Naive thymus-derived CD8-positive, alpha-beta T cell (primary cell): ENCODE data around the gene MICU1. TPM values are rescaled to one million over a fixed set of nuclear protein-coding genes. Genes with fewer than 3 reads are reported as not detected.
"Not testable (repeated sequence)": the region's sequence is repeated elsewhere in the genome, so short reads cannot be mapped to it uniquely, and the experiment has no call there.

Experiments used
- ATAC-seq, 2 donors: fragments of 150-1000 bp; cut with Tn5 transposase in 1 of 2; sonication (Bioruptor Pico), chemical (Tn5 transposase) in 1 of 2; 1 replicate in 1 of 2; 2 replicates in 1 of 2; pipeline ENCODE4 v1.10.0; 2021; ENCODE audit warnings: mild to moderate bottlenecking in 2 of 2, moderate library complexity in 2 of 2
- POLR2A ChIA-PET: fragments of 350-600 bp; sonication (Branson Sonifier 250); formaldehyde crosslinking; loops from one replicate; lab custom pipeline; 2021; ENCODE audit warnings: antibody characterized with exemption; lab: Charles Lee
- DNase-seq, 10 donors: peaks; one replicate each; pipeline versions ENCODE4 v3.0.0 to v3.0.0-alpha.2; 2020 to 2022
- H3K27ac Mint-ChIP-seq, 10 donors: one replicate each; pipeline ENCODE4 v1.8.0; 2020 to 2022; ENCODE audit warnings: mild to moderate bottlenecking in 10 of 10, mixed read lengths in 10 of 10, moderate library complexity in 4 of 10, inconsistent platforms in 1 of 10
- H3K27me3 Mint-ChIP-seq, 5 donors: one replicate each; pipeline ENCODE4 v1.8.0; 2021 to 2022; ENCODE audit warnings: mixed read lengths in 5 of 5
- H3K36me3 Mint-ChIP-seq, 3 donors: one replicate each; pipeline ENCODE4 v1.8.0; 2020 to 2022; ENCODE audit warnings: mixed read lengths in 3 of 3, mild to moderate bottlenecking in 2 of 3, inconsistent platforms in 1 of 3
- H3K4me1 Mint-ChIP-seq, 4 donors: one replicate each; pipeline ENCODE4 v1.8.0; 2021 to 2022; ENCODE audit warnings: mixed read lengths in 4 of 4
- H3K4me3 Mint-ChIP-seq, 10 donors: one replicate each; pipeline ENCODE4 v1.8.0; 2020 to 2022; ENCODE audit warnings: mild to moderate bottlenecking in 10 of 10, mixed read lengths in 10 of 10, moderate library complexity in 6 of 10, inconsistent platforms in 1 of 10
- H3K9me3 Mint-ChIP-seq, 9 donors: one replicate each; pipeline ENCODE4 v1.8.0; 2020 to 2022; ENCODE audit warnings: mixed read lengths in 9 of 9, mild to moderate bottlenecking in 3 of 9, inconsistent platforms in 1 of 9, moderate library complexity in 1 of 9
- polyA plus RNA-seq, 3 donors: library from polyadenylated mRNA; unstranded; fragments of 300-500 nt; fragmentation: Illumina TruSeq; gene quantifications; one replicate each; pipeline ENCODE4 v1.2.3, GENCODE V29; 2021
- total RNA-seq, 8 experiments: library from RNA in 2 of 8; stranded (reverse) in 2 of 8; gene quantifications; one replicate each; pipeline ENCODE4 v1.2.3 and lab custom pipeline; 2021 to 2026

The MICU1 gene
- total and polyA plus RNA-seq, 5 experiments from 2014 or later = 20.7 to 26.4 (median 24.1) TPM

- POLR2A ChIA-PET = interaction anchor here (0.8 to 8.3 kb wide), 19 partner anchors 10 to 271 kb away, joined by 3 to 124 read pairs (median 7); partner anchors contain the start of genes ANAPC16, ASCC1, DDIT4 and DNAJB12
- H3K27me3 Mint-ChIP-seq = no peaks in the 10 kb centered on the region
- no peak for DNase-seq
- H3K4me3 Mint-ChIP-seq = peak overlapping the region in 7 of 10 donors; percentile 18 to 89 (median 50)
- H3K9me3 Mint-ChIP-seq = no peaks in the 10 kb centered on the region
- H3K36me3 Mint-ChIP-seq = peaks cover 0 to 3% (median 2%) of the 10 kb centered on the region in 3 donors
- H3K27ac Mint-ChIP-seq = peak overlapping the region; percentile 90 to 99 (median 98)
- no peak for ATAC-seq
- H3K4me1 Mint-ChIP-seq = peaks cover 40 to 97% (median 96%) of the 10 kb centered on the region in 4 donors
These were observed 293.3 kb downstream of the MICU1 start for GRCh38 chr10:72332423-72333111.

- H3K27me3 Mint-ChIP-seq = no peaks in the 10 kb centered on the region
- ATAC-seq (peak; percentile 74 to 77), DNase-seq (peak; percentile 82 to 99 (median 96))
- H3K4me3 Mint-ChIP-seq = peak overlapping the region; percentile 72 to 90 (median 84)
- no peaks in the 10 kb centered on the region for H3K36me3 Mint-ChIP-seq
- POLR2A ChIA-PET = interaction anchor here (0.5 to 8.3 kb wide), 27 partner anchors 11 to 271 kb away, joined by 3 to 124 read pairs (median 6); partner anchors contain the start of genes ANAPC16, ASCC1, DDIT4 and DNAJB12
- no peaks in the 10 kb centered on the region for H3K9me3 Mint-ChIP-seq
- peaks cover 39 to 97% (median 93%) of the 10 kb centered on the region in 4 donors for H3K4me1 Mint-ChIP-seq
- peak overlapping the region; percentile 92 to 99 (median 98) for H3K27ac Mint-ChIP-seq
These were observed 294.1 kb downstream of the MICU1 start for GRCh38 chr10:72331575-72332422.

- Mint-ChIP-seq H3K4me3 (peak overlapping the region; percentile 36 to 87 (median 65)), H3K4me1 (peaks cover 36 to 90% (median 84%) of the 10 kb centered on the region in 4 donors), H3K27me3 (no peaks in the 10 kb centered on the region), H3K36me3 (peaks cover 0 to 4% (median 0%) of the 10 kb centered on the region in 3 donors), H3K9me3 (no peaks in the 10 kb centered on the region), H3K27ac (peak overlapping the region; percentile 77 to 99 (median 98))
- ATAC-seq = no peak
- DNase-seq = no peak
- POLR2A ChIA-PET = interaction anchor here (0.8 to 8.3 kb wide), 9 partner anchors 9 to 217 kb away, joined by 3 to 124 read pairs (median 15); partner anchors contain the start of genes ANAPC16, ASCC1 and DDIT4
These were observed 295.8 kb downstream of the MICU1 start for GRCh38 chr10:72330069-72330426.

GRCh38 chr10:72329290-72330068 is 296.4 kb downstream of the MICU1 start:
- DNase-seq = no peak
- H3K4me3 Mint-ChIP-seq = peak overlapping the region; percentile 36 to 96 (median 79)

GRCh38 chr10:72328829-72329204 is 297.1 kb downstream of the MICU1 start:
- peak in 1 of 10 donors; percentile 26 for DNase-seq
- ATAC-seq = no peak
- H3K27me3 Mint-ChIP-seq = no peaks in the 10 kb centered on the region

More at GRCh38 chr10:72329290-72330068, 296.4 kb downstream of the MICU1 start:
- POLR2A ChIA-PET = interaction anchor here (0.5 to 8.3 kb wide), 9 partner anchors 9 to 241 kb away, joined by 3 to 124 read pairs (median 9); partner anchors contain the start of genes ANAPC16, ASCC1 and DDIT4
- Mint-ChIP-seq H3K36me3 (peaks cover 0 to 4% (median 0%) of the 10 kb centered on the region in 3 donors), H3K27ac (peak overlapping the region; percentile 77 to 99 (median 98)), H3K27me3 (no peaks in the 10 kb centered on the region), H3K9me3 (no peaks in the 10 kb centered on the region), H3K4me1 (peaks cover 36 to 89% (median 84%) of the 10 kb centered on the region in 4 donors)
- ATAC-seq = no peak

GRCh38 chr10:72328045-72328828 is 297.6 kb downstream of the MICU1 start:
- peaks cover 32 to 88% (median 84%) of the 10 kb centered on the region in 4 donors for H3K4me1 Mint-ChIP-seq
- peak overlapping the region; percentile 45 to 99 (median 94) for H3K4me3 Mint-ChIP-seq
- DNase-seq = no peak
- POLR2A ChIA-PET = interaction anchor here (0.8 to 8.3 kb wide), 10 partner anchors 7 to 275 kb away, joined by 3 to 124 read pairs (median 10); partner anchors contain the start of genes ANAPC16, ASCC1 and DDIT4
- H3K36me3 Mint-ChIP-seq = peaks cover 0 to 4% (median 0%) of the 10 kb centered on the region in 3 donors
- H3K9me3 Mint-ChIP-seq = no peaks in the 10 kb centered on the region
- H3K27me3 Mint-ChIP-seq = no peaks in the 10 kb centered on the region
- no peak for ATAC-seq
- H3K27ac Mint-ChIP-seq = peak overlapping the region; percentile 54 to 99 (median 89)

More at GRCh38 chr10:72328829-72329204, 297.1 kb downstream of the MICU1 start:
- peaks cover 0 to 4% (median 0%) of the 10 kb centered on the region in 3 donors for H3K36me3 Mint-ChIP-seq
- H3K4me1 Mint-ChIP-seq = peaks cover 34 to 88% (median 84%) of the 10 kb centered on the region in 4 donors
- POLR2A ChIA-PET = interaction anchor here (1.3 to 8.3 kb wide), 7 partner anchors 8 to 113 kb away, joined by 3 to 124 read pairs (median 15); partner anchors contain the start of genes ANAPC16, ASCC1 and DDIT4
- H3K27ac Mint-ChIP-seq = peak overlapping the region in 8 of 10 donors; percentile 67 to 99 (median 89)
- no peaks in the 10 kb centered on the region for H3K9me3 Mint-ChIP-seq
- peak overlapping the region; percentile 1 to 98 (median 93) for H3K4me3 Mint-ChIP-seq

- not testable (repeated sequence) for H3K36me3 Mint-ChIP-seq, H3K9me3 Mint-ChIP-seq, H3K27me3 Mint-ChIP-seq
- ATAC-seq = peak; percentile 5 to 15
- peak overlapping the region; percentile 83 to 99 (median 98) for H3K27ac Mint-ChIP-seq
- peak overlapping the region; percentile 93 to 99 (median 96) for H3K4me3 Mint-ChIP-seq
- peak in 8 of 10 donors; percentile 51 to 79 (median 74) for DNase-seq
- POLR2A ChIA-PET = interaction anchor here (0.7 to 8.1 kb wide), 14 partner anchors 9 to 273 kb away, joined by 3 to 120 read pairs (median 4); partner anchors contain the start of genes ANAPC16, ASCC1 and DDIT4
- peaks cover 41 to 88% (median 84%) of the 10 kb centered on the region in 4 donors for H3K4me1 Mint-ChIP-seq
These were observed 298.9 kb downstream of the MICU1 start for GRCh38 chr10:72326665-72327603.

- Mint-ChIP-seq H3K4me1 (peaks cover 38 to 88% (median 83%) of the 10 kb centered on the region in 4 donors), H3K4me3 (peak overlapping the region in 2 of 10 donors; percentile 22 to 43), H3K27ac (peak overlapping the region in 4 of 10 donors; percentile 28 to 95 (median 51))
- POLR2A ChIA-PET = interaction anchor here (1.0 to 8.1 kb wide), 7 partner anchors 10 to 110 kb away, joined by 3 to 120 read pairs (median 6); partner anchors contain the start of genes ANAPC16, ASCC1 and DDIT4
- H3K27me3 Mint-ChIP-seq, ATAC-seq, H3K9me3 Mint-ChIP-seq, H3K36me3 Mint-ChIP-seq, DNase-seq: not testable (repeated sequence)
These were observed 300.4 kb downstream of the MICU1 start for GRCh38 chr10:72325243-72326175.

GRCh38 chr10:72323771-72324191 is 302.1 kb downstream of the MICU1 start:
- Mint-ChIP-seq H3K36me3 (peaks cover 0 to 4% (median 0%) of the 10 kb centered on the region in 3 donors), H3K27me3 (no peaks in the 10 kb centered on the region), H3K9me3 (no peaks in the 10 kb centered on the region), H3K4me1 (peaks cover 37 to 86% (median 79%) of the 10 kb centered on the region in 4 donors), H3K27ac (peak overlapping the region in 8 of 10 donors; percentile 13 to 98 (median 86)), H3K4me3 (peak overlapping the region in 6 of 10 donors; percentile 19 to 65 (median 50))
- DNase-seq (no peak), ATAC-seq (no peak)
- POLR2A ChIA-PET = interaction anchor here (0.6 to 14.0 kb wide), 9 partner anchors 8 to 245 kb away, joined by 3 to 292 read pairs (median 16); partner anchors contain the start of genes ANAPC16, ASCC1 and DDIT4
